Pons (tissue), 1 donor: ENCODE data around the gene OPCML.
A peak's percentile ranks its signal among the peaks of the same experiment; 100 is the strongest.

ENCODE experiments used
- DNase-seq: peaks from one replicate; pipeline ENCODE4 v3.0.0-alpha.2; 2016; ENCODE audit warnings: low spot score

Gene OPCML

GRCh38 chr11:133408936-133409335, 123.4 kb downstream of the OPCML start:
- DNase-seq = no peak

GRCh38 chr11:133408402-133408801, 123.9 kb downstream of the OPCML start:
- no peak for DNase-seq

GRCh38 chr11:133406489-133406888, 125.8 kb downstream of the OPCML start:
- no peak for DNase-seq

DNA sequence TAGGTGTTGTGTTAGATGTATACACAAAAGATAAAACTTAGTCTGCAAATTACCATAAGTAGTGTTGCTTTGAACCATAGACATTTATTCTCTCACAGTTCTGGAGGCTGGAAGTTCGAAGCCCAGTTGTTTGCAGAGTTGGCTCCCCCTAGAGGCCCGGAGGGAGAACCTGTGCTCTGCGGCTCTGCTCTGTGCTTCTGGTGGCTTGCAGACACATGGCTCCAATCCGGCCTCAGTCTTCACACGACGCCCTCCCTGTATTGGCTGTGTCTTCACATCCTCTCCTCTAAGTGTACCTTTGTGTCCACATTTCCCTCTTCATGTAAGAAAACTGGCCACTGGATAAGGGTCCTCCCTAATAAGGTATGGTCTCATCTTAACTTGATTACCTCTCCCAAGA, 128.4 kb downstream of the OPCML start:
- no peak for DNase-seq

DNA sequence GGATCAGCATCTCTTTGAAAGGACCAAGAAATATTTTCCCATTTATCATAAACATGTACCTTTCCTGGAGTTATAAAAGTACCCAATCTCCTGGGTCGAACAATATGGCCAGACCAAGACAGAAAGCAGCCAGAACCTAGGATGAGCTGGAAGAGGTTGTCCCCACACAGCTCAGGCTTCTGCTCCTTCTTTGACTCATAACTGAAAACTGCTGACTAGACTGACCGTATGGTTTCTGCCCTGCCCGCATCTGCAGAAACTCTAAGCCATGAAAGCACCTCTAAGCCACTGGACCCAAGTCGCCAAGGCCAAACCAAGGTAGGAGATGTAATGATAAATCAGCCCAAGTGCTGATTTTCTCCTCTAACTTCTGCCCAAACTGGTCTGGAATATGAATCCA, 129.8 kb downstream of the OPCML start:
- no peak for DNase-seq

- no peak for DNase-seq
Observed at GRCh38 chr11:133399855-133400625, 132.3 kb downstream of the OPCML start.

GRCh38 chr11:133399294-133399693, 133.0 kb downstream of the OPCML start:
- DNase-seq = no peak

DNA sequence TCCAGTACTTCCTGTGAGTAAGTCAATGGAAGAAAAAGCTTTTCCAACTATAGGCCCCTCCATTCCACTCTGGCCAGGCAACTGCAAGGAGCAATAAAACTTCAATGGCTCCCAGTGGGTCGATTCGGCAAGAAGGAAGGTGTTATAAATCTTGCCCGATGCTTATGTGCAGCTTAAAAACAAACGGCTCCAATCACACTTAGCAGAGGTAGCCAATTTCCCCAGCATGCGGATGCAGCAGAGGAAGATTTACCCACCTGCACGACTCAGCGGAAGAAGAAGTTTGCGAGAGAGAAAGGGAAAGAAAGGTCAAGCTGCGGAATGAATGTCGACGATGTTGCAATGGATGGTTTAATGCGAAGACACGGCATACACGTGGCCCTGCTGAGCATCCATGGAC, 141.5 kb downstream of the OPCML start:
- DNase-seq = no peak

DNA sequence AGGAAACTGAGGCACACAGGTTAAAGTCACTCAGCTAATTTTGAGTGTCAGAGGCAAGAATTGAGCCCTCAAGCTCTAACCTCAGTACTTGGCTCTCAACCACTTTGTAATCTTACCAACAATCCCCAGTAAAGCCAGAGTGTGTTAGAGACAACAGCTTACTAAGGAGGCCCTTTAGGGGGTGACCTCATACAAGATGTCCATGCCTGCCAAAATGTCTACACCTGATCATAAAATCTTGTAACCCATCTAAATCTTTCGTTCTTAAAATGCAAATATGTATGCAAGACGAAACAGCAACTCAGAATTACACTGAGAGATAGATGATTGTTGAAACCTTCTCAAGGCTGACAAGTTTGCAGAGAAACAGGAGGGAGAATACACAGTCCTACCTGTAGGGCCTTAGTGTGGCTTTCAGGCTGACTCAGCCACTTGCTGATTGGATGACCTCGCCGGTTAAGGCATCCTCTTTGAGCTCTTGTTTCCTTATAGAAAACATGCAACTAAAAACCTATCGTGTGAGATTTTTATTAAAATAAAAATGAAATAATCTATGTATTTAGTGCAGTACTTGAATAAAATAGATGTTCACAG, 143.2 kb downstream of the OPCML start:
- no peak for DNase-seq

DNA sequence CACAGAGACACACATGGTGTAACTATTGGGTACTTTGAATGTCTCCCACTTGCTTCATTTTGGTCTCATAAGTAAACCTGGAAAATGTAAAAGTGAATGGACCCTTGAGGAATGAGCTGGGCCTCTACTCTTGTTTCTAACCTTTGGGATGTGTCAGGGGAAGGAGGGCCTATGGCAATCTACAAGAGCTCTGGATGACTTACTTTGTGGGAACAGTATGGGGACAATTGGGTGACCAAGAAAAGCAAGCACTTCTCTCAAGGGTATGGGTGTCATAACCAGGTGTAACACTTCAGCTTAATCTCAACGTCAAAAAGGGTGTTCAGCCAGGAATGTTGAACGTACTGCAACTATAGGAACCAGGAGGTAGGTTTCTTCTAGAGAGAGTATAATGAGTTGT, 144.0 kb downstream of the OPCML start:
- no peak for DNase-seq

- no peak for DNase-seq
Observed at GRCh38 chr11:133386852-133387251, 145.4 kb downstream of the OPCML start.

GRCh38 chr11:133386262-133386661, 146.0 kb downstream of the OPCML start:
- DNase-seq = no peak

DNA sequence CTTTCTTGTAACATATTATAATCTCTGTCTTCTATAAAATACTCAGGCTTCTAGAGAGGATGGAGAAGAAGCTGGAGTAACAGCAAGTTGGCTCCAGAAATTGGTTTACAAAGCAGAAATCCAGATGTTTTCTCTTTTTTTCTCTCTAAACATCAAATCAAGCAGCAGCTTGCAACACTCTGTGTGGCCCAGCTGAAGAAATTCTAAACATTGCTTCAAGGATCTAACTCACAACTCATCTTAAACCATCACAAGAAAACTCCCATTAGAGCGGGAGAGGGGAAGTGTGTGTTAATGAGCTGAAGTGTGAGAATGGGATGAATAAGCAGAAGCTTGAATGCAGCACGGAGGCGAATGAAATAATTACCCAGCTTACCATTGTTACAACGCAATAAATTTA, 146.5 kb downstream of the OPCML start:
- DNase-seq = no peak

GRCh38 chr11:133384731-133385130, 147.6 kb downstream of the OPCML start:
- DNase-seq = no peak

- no peak for DNase-seq
Observed at GRCh38 chr11:133383689-133384088, 148.6 kb downstream of the OPCML start.

DNA sequence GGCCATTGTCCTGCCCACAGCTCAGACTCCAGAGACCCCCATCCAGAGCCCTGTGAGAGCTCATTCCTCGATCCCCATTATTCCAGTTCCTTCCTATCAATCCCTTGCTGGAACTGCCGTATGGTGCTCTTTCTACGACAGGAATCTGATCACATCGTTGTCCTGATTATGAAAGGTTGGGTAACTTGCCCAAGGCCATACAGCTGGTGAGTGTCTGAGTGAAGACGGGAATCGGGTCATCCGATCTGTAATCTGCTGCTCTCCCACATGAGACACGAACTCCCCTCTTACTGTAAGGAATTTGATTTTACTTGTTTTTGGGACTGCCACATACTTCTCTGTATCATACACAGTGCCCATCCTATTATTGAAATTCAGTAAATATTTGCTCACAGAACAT, 149.1 kb downstream of the OPCML start:
- no peak for DNase-seq

DNA sequence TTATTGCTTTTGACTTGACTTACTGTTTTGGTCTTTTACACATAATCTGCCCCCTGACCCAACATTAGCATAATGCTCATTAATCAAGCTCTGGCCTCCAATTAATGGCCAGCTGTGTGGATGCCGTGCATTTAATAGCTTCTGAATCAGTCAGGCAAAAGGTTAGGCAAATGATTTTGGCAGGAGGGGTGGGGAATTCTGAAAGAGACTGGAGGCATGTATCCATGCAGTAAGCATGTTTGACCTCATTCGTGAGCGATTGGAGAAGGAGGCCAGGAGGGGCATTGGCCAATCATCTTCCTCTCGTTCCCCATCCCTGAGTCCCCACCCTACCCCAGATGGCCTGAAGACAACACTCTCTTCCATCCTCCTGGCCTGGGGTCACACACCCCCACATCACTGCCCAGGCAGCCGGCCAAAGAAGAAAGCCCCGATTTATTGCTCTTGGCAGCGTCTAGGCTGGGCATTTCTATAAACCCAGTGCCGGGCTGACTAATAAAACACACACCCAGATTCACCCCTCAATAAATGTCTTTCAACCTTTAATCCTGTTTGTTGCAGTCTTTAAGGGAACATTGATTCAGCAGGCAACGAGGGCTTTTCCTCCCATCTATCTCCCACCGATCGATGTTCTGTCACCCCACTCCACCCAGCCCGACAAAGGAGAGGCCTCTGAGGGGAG, 150.0 kb downstream of the OPCML start:
- peak; percentile 40 for DNase-seq

GRCh38 chr11:133381761-133382130, 150.6 kb downstream of the OPCML start:
- no peak for DNase-seq

GRCh38 chr11:133366147-133366546, 166.2 kb downstream of the OPCML start:
- DNase-seq = no peak

- DNase-seq = no peak
Observed at GRCh38 chr11:133362916-133363315, 169.4 kb downstream of the OPCML start.

- DNase-seq = no peak
Observed at GRCh38 chr11:133362156-133362555, 170.1 kb downstream of the OPCML start.

GRCh38 chr11:133361689-133361994, 170.7 kb downstream of the OPCML start:
- no peak for DNase-seq

DNA sequence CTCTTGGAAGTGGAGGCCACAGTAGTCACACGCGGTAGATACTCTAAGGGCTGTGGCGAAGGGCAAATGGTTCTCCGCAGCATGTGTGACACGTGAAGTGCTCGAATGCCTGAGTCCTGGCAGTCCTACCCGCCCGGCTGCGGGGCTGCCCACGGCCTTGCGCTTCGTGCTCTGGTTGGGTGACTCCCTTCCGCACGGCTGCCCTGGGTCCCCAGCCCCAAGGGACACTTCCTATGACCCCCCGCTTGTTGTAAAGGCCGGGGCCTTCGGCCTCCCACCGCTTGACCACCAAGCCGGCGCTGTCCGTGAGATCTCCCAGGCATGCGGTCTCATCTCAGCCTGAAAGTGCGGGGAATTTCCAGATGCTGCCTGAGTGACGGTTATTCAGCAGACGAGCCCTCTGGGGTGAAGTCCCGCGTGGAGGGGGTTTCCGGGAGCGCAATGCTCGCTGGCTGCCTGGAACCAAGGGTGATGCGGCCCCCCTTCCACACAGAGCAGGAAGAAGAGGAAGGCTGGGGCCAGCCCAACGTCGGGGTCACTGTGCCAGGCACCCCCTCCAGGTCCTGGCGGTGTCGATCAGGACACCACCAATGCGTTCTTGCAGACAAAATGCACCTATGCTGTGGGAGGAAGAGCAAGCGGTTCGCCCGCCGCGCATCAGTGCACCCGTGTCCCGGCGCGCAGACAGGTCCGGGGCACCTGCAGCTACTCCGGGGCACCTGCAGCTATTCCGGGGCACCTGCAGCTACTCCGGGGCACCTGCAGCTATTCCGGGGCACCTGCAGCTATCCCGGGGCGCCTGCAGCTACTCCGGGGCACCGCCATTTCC, 171.2 kb downstream of the OPCML start:
- DNase-seq = no peak
